GM18526 (cell line): ENCODE results near the gene HSPB2.

ENCODE experiments used
- POLR2A ChIP-seq: IDR thresholded peaks from 3 replicates; pipeline ENCODE4 v1.6.1; 2011; ENCODE audit not compliant: insufficient read length; ENCODE audit errors: extremely low read depth

The HSPB2 gene, protein sequence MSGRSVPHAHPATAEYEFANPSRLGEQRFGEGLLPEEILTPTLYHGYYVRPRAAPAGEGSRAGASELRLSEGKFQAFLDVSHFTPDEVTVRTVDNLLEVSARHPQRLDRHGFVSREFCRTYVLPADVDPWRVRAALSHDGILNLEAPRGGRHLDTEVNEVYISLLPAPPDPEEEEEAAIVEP

DNA sequence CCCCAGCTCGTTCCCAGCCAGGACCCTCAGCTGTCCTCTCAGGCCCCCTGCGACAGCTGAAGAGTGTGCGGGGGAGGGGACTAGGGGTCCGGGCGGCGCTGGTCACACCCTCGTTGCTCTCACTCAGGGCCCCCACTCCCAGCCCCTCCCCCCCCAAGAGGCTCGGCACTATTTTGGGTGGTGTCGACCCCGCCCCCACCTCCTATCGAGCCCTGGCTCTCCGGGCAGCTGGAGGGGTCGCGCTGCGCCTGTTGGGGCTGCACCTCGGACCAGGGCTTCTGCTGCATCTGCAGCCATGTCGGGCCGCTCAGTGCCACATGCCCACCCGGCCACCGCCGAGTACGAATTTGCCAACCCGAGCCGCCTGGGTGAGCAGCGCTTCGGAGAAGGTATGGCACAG lies at the start of gene HSPB2:
Gene HSPB2, plus strand, starts transcription at position 200 of the 400 bp plus-strand sequence. Its CDS starts 96 bp downstream, at position 296.
- no peak for TF ChIP-seq POLR2A

DNA sequence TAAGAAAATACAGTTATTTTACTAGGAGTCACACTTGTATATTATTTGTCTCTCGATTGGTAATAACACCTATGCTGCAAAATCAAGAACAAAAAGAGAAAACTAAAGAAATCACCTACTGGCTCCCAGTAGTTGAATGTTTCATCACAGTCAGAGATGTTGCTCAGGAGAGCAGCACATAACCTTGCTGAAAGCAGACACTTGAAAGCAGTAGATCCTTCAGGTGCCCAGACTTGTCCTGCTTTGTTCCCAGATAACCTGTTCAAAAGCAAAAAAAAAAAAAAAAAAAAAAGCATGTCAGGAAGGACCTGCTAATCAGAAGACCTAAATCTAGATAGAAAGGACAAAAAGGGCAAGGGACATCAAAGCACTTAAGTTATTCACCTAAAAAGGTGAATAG lies 42.4 kb upstream of the HSPB2 start:
- TF ChIP-seq POLR2A, result no peak

DNA sequence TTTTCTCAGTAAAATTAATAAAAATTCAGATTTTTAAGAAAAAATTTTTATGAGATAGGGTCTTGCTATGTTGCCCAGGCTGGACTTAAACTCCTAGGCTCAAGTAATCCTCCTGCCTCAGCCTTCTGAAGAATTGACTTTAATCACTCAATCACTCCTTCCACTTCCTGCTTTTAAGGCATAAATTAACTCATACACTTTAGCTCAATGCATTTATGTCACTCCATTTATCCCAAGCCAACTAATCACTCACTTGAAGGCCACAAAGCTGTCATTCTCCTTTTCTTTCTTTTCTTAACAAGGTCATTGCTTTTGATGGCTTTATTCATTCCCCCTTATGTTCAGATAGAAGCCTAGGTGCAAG lies 42.0 kb upstream of the HSPB2 start:
- TF ChIP-seq POLR2A, result no peak

DNA sequence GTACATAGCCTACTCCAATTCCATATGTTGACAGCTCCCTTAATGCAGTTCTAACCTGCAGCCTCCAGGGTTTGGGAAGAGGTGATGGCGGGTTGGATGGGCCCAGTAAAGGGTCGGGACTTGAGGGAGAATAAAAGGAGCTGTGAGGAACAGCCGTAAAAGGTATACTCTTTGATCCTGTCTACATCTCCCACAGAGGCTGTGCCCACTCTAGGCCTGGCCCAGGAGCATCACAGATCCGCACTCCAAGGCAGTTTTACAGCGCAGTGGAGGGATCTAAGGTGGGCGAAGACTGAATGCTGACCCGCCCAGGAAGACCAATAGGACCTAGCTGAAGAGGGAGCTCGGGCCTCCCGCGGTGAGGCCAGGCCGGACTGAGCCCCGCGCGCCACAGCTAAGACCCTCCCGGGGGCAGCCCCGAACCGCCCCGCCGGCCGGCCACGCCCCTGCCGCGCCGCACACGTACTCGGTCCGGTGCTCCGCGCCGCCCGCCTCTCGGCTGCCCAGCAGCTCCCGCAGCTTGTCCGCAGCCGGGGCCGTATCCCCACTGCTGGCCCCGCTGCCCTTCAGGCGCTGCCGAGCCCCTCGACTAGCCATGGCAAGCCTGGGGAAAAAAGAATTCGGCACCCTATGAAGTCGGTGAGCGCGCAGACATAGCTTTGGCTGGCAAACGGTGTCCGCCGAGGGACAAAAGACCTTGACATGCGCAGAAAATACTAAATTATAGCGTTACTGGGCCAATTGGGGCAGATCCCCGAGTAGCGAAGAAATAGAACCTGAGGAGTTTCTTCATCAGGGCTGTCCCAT lies 41.4 kb upstream of the HSPB2 start, which contains the start of gene ALG9:
Gene ALG9, minus strand, starts transcription at position 696 of the 807 bp plus-strand sequence. Its CDS starts 99 bp downstream, at position 597.
- TF ChIP-seq POLR2A, result peak; percentile 56

DNA sequence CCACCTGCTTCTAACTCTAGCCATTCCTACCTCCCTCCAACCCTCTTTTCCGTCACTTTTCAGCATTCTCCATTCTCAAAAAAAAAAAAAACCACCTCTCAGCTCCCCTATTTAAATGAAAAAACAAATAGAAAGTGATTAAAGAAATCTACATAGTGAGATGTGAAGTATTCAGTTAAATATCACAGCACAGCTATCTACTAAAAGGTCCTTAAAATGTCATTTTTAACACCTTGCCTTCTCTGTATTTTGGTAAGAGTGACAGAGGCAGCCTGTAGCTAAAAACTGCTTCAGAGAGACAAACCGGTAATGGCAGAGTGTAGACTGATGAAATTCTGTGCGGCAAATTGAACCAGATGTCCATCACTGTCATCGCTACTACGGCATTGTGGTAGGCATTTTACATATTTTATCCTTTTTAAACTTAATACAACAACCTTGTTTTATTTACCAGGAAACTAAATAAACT lies 40.8 kb upstream of the HSPB2 start:
- no peak for TF ChIP-seq POLR2A

DNA sequence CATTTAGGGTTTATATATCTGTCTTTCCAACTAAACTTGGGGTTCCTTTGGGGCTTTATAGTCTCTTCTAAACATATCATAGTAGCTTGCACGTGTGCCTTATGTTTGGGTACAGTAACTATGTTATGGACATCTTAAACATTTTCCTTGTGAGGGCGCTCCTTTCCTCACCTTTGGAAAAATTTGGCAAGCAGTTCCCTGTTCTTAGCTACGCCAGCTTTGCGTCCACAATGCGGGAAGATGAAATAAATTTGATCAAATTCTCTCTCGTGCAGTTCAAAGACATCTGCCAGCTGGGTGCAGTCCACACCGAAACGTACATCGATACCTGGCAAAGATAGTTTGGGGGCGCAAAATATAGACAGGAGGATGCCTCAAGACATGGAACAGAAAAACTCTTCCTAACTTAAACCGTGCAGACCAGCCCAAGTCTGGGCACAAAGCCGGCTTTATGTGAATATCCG lies 34.1 kb upstream of the HSPB2 start:
- TF ChIP-seq POLR2A, result no peak

DNA sequence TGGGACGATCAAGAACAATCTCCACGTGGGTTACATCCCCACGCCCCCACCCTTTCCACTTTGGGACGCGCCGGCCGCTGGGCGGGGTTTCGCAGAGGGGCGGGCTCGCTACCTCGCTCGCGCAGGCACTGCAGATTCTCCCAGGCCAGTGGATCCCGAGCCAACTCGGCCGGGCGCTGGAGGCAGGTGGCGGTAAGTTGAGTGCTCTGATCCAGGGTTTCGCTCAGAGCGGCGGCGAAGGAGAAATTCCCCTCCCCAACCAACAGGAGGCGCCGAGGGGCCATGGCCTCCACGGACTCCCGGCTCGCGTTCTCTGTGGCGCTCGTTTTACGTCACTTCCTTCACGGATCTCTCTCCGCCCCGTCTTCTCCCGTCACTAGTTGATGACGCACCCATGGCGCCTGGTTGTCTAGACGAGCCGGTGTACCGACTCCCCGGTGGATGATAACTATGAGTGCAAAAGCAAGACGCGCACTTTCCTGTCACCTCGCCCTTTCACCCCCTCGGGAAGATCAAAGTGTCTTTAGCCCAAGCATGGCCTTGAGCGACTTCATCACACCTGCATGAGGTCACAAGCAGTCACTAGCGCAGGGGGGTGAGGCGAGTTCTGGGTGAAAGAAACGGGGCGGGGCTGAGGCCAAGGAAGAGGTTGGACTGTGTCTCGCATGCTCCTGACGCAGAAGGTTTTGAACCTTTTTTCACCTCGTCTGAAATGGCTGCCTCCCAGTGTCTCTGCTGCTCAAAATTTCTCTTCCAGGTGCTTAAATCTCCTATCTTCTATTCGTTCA lies 33.5 kb upstream of the HSPB2 start, which contains the start of the genes CFAP68 and FDXACB1:
Gene CFAP68, plus strand, starts transcription at position 693 of the 788 bp plus-strand sequence. Its CDS starts 20 bp downstream, at position 713.
Gene FDXACB1, minus strand, starts transcription at position 317 of the 788 bp plus-strand sequence. Its CDS starts 33 bp downstream, at position 284.
- TF ChIP-seq POLR2A, result peak; percentile 69

DNA sequence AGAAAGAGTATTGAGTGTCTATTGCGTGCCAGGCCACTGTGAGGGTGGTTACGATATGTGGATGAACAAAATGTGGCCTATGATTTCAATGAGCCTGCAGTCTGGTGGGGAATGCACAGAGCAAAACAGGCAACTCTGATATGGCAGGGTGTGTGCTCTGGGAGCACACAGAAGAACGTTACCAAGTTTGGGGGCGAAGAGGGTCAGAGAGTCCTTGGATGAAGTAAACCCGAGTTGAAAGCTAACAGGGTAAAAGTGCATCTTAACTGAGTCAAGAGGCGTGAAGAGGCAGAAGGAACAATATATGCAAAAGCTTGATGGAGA lies 32.9 kb upstream of the HSPB2 start:
- no peak for TF ChIP-seq POLR2A

DNA sequence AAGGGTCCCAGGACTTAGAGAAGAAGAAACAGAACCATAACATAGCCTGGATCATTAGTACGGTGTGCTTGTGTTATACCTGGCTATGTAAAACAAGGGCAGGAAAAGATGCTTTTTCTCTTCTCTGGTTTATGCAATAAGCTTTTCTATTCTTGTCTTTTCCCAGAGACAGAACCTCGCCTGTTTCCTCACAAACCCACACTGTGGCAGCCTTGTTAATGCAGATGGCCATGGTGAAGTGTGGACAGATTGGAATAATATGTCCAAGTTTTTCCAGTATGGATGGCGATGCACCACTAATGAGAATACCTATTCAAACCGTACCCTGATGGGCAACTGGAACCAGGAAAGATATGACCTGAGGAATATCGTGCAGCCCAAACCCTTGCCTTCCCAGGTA lies 30.3 kb upstream of the HSPB2 start:
- no peak for TF ChIP-seq POLR2A

DNA sequence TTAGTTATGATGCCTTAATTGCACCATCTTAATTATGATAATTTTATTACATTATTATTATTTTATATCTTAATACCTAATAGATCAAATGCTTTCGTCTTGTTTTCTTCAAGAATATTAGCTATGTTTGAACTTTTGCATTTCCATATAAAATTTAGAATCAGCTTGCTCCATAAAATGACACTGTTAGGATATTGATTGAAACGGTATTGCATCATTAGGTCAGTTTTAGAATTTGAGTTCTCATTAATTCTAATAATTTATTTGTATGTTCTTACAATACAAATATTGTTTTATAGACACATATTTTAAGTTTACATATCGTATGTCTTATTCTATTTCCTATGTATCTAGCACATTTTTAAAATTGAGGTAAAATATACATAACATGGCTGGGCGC lies 26.5 kb upstream of the HSPB2 start:
- TF ChIP-seq POLR2A, result no peak

DNA sequence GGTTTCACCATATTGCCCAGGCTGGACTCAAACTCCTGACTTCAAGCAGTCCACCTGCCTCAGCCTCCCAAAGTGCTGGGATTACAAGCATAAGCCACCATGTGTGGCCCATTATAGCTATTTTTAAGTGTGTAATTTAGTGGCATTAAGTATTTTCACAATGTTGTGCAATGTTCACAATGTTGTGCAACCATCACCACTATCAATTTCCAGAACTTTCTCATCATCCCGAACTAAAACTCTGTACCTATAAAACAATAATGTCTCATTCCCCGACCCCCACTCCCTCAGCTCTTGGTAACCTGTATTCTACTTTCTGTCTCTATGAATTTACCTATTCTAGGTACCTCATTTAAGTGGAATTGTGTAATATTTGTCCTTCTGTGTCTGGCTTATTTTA lies 25.7 kb upstream of the HSPB2 start:
- no peak for TF ChIP-seq POLR2A

DNA sequence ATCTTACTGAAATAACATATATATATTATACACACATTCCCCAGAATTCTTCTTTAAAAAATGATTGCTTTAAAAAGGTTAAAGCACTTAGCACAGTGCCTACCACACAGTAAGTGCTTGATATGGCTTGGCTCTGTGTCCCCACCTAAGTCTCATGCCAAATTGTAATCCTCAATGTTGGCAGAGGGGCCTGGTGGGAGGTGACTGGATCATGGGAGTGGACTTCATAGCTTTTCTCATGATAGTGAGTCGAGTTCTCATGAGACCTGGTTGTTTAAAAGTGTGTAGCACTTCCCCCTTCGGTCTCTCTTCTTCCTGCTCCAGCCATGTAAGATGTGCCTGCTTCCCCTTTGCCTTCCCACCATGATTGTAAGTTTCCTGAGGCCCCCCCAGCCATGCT lies 7.1 kb upstream of the HSPB2 start:
- TF ChIP-seq POLR2A, result no peak

DNA sequence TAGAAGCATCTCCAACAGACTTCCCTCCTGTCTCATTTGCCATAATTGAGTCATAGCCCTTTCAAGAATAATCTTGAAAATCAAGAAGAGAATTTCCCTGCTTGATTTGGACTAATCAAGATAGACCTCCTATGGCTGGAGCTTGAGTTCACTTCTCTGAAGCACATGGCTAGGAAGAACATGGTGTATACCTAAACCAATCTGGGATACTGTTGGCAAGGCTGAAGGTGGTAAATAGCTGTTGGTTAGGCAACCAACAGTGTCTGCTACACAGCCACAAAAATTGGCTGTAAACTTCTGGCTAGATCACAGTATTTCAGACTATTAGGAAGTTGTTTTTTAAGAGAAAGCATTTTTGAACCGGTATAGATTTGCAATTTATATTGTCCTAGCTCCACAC lies 5.9 kb upstream of the HSPB2 start:
- TF ChIP-seq POLR2A, result no peak

DNA sequence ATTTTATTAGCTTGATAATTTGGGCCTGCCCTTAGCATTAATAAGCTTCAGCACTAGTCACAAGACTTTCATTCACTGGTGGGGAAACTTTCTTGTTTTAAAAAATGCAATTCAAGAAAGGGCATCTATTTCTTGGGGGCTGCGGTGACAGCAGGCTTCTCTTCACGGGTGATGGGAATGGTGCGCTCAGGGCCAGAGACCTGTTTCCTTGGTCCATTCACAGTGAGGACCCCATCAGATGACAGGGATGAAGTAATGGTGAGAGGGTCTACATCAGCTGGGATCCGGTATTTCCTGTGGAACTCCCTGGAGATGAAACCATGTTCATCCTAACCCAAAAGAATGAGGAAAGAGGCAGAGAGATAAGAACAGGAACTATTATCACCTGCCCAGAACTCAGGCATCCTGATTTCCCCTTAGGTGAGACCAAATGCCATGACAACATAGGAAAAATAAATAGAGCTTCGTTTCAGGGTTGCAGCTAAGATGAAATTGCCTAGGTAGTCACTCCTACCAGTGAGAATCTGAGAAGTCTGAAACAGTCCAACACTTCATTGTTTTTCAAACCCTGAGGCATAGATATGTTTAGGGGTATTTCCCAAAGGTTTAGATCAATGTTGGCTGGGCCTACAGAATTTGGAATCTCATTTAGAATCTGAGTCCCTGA lies 3.8 kb upstream of the HSPB2 start:
- no peak for TF ChIP-seq POLR2A

DNA sequence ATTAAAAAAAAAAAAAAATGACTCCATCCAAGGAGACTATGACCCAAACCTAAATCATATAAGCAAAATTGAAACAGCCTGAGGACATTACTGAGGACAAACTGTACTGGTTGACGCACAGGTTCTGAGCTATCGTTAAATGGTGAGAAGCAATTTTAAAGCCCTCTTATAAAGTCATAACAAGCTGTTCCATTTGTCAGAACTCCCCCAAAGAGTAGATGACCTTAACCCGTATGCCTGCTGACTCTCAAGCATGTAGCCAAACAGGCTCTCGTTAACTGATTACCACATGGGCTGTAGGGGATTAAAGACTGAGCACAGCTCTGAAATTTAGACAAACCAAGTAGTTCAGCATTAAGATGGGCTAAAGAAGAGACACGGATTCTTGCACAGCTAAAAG lies 3.2 kb upstream of the HSPB2 start:
- TF ChIP-seq POLR2A, result no peak
